ENCODE results near the gene NCS1. TPM values are rescaled to one million over a fixed set of nuclear protein-coding genes. Genes with fewer than 3 reads are reported as not detected.

Gene NCS1
- total RNA-seq, 1 experiment from 2014 or later = 18.2 TPM

GRCh38 chr9:130174025-130174424 is 1.8 kb downstream of the NCS1 start:
- H3K27ac Mint-ChIP-seq (ENCODE audit: unreplicated experiment) = no peak overlapping the region
- TF ChIP-seq CTCF (IDR thresholded peaks at IDR 0.05; ENCODE audit: insufficient read depth in 1 of 2, low read depth in 1 of 2, low read length in 1 of 2, severe bottlenecking in 1 of 2, unreplicated experiment in 1 of 2) = no peak
- BruUV-seq (replicated peaks) = TSS peak; percentile 22
- H3K4me3 ChIP-seq (ENCODE audit: low read depth, low read length) = no peak overlapping the region
- intact Hi-C loops (cut with micrococcal nuclease; ENCODE audit: unreplicated experiment) = no loop called here
- H3K9me3 Mint-ChIP-seq (ENCODE audit: unreplicated experiment) = no peaks in the 10 kb centered on the region
- H3K9me3 ChIP-seq = no peaks in the 10 kb centered on the region
- H3K36me3 ChIP-seq (ENCODE audit: control insufficient read depth, insufficient read depth, low read length) = no peaks in the 10 kb centered on the region
- H3K4me3 Mint-ChIP-seq (ENCODE audit: unreplicated experiment) = peak overlapping the region; percentile 75
- H3K4me1 Mint-ChIP-seq (ENCODE audit: low read depth, unreplicated experiment) = no peaks in the 10 kb centered on the region
- ChIA-PET POLR2A (interaction anchor here (0.8 kb wide), 1 partner anchor 62 kb away, joined by 3 read pairs; no protein-coding TSS in a partner anchor), CTCF (interaction anchor here (0.6 to 1.4 kb wide), 2 partner anchors 15 to 62 kb away, joined by 5 to 6 read pairs; no protein-coding TSS in a partner anchor)
- DNase-seq = no peak
- no peaks in the 10 kb centered on the region for H3K4me1 ChIP-seq
- no peaks in the 10 kb centered on the region for H3K36me3 Mint-ChIP-seq (ENCODE audit: insufficient read depth, unreplicated experiment)
- no peaks in the 10 kb centered on the region for H3K27me3 ChIP-seq (replicated peaks; ENCODE audit: control insufficient read depth, insufficient read depth, low read length)
- peaks cover 1% of the 10 kb centered on the region for H3K27me3 Mint-ChIP-seq (ENCODE audit: insufficient read depth, unreplicated experiment)

GRCh38 chr9:130174920-130175321 is 2.7 kb downstream of the NCS1 start:
- no peak for DNase-seq
- Mint-ChIP-seq H3K27ac (ENCODE audit: unreplicated experiment) (no peak overlapping the region), H3K4me1 (ENCODE audit: low read depth, unreplicated experiment) (no peaks in the 10 kb centered on the region), H3K4me3 (ENCODE audit: unreplicated experiment) (no peak overlapping the region), H3K9me3 (ENCODE audit: unreplicated experiment) (no peaks in the 10 kb centered on the region), H3K36me3 (ENCODE audit: insufficient read depth, unreplicated experiment) (no peaks in the 10 kb centered on the region), H3K27me3 (ENCODE audit: insufficient read depth, unreplicated experiment) (no peaks in the 10 kb centered on the region)
- no peaks in the 10 kb centered on the region for H3K36me3 ChIP-seq (ENCODE audit: control insufficient read depth, insufficient read depth, low read length)
- no peaks in the 10 kb centered on the region for H3K4me1 ChIP-seq
- CTCF ChIA-PET = interaction anchor here (1.4 kb wide), 1 partner anchor 61 kb away, joined by 6 read pairs; no protein-coding TSS in a partner anchor
- POLR2A ChIA-PET = no interaction called here
- H3K4me3 ChIP-seq (ENCODE audit: low read depth, low read length) = no peak overlapping the region
- intact Hi-C loops (cut with micrococcal nuclease; ENCODE audit: unreplicated experiment) = no loop called here
- BruUV-seq (replicated peaks) = no TSS peak
- no peak for TF ChIP-seq CTCF (IDR thresholded peaks at IDR 0.05; ENCODE audit: insufficient read depth in 1 of 2, low read depth in 1 of 2, low read length in 1 of 2, severe bottlenecking in 1 of 2, unreplicated experiment in 1 of 2)
- no peaks in the 10 kb centered on the region for H3K9me3 ChIP-seq
- H3K27me3 ChIP-seq (replicated peaks; ENCODE audit: control insufficient read depth, insufficient read depth, low read length) = no peaks in the 10 kb centered on the region

GRCh38 chr9:130175355-130175754 is 3.2 kb downstream of the NCS1 start:
- Mint-ChIP-seq H3K4me3 (ENCODE audit: unreplicated experiment) (no peak overlapping the region), H3K9me3 (ENCODE audit: unreplicated experiment) (no peaks in the 10 kb centered on the region), H3K27me3 (ENCODE audit: insufficient read depth, unreplicated experiment) (no peaks in the 10 kb centered on the region), H3K36me3 (ENCODE audit: insufficient read depth, unreplicated experiment) (no peaks in the 10 kb centered on the region), H3K27ac (ENCODE audit: unreplicated experiment) (no peak overlapping the region), H3K4me1 (ENCODE audit: low read depth, unreplicated experiment) (no peaks in the 10 kb centered on the region)
- no peaks in the 10 kb centered on the region for H3K9me3 ChIP-seq
- BruUV-seq (replicated peaks) = no TSS peak
- no peaks in the 10 kb centered on the region for H3K27me3 ChIP-seq (replicated peaks; ENCODE audit: control insufficient read depth, insufficient read depth, low read length)
- intact Hi-C loops (cut with micrococcal nuclease; ENCODE audit: unreplicated experiment) = no loop called here
- ChIA-PET CTCF (no interaction called here), POLR2A (no interaction called here)
- no peaks in the 10 kb centered on the region for H3K36me3 ChIP-seq (ENCODE audit: control insufficient read depth, insufficient read depth, low read length)
- no peak for DNase-seq
- TF ChIP-seq CTCF (IDR thresholded peaks at IDR 0.05; ENCODE audit: insufficient read depth in 1 of 2, low read depth in 1 of 2, low read length in 1 of 2, severe bottlenecking in 1 of 2, unreplicated experiment in 1 of 2) = no peak
- no peaks in the 10 kb centered on the region for H3K4me1 ChIP-seq
- H3K4me3 ChIP-seq (ENCODE audit: low read depth, low read length) = no peak overlapping the region

Measured in Caco-2 (cell line).